GM12878 (cell line): ENCODE measurements around the gene LINGO1. TPM values are rescaled to one million over a fixed set of nuclear protein-coding genes. Genes with fewer than 3 reads are reported as not detected.

ENCODE experiments used
- ATAC-seq: fragments of 200-7000 bp; cut with Tn5 transposase; 3 replicates; pipeline ENCODE4 v1.9.1; 2020; ENCODE audit warnings: mild to moderate bottlenecking, moderate library complexity
- BruUV-seq: library from RNA; stranded (reverse); fragments of 400-500 nt; replicated peaks from 2 replicates; lab custom pipeline; 2021; lab: Mats Ljungman, UMichigan
- CTCF ChIA-PET: fragments of 300-600 bp; sonication (Branson Sonifier 250); formaldehyde crosslinking; extraction: SDS; loops from one replicate; lab custom pipeline; 2021; ENCODE audit warnings: inconsistent platforms; lab: Yijun Ruan, JAX
- POLR2A ChIA-PET: fragments of 350-600 bp; formaldehyde crosslinking; extraction: SDS; loops from one replicate; lab custom pipeline; 2021; ENCODE audit warnings: inconsistent platforms; lab: Charles Lee
- RAD21 ChIA-PET: fragments of 300-600 bp; sonication (Branson Sonifier 250); formaldehyde crosslinking; loops from one replicate; lab custom pipeline; 2023; ENCODE audit warnings: antibody characterized with exemption; ENCODE audit not compliant: unreplicated experiment; lab: Charles Lee
- SMC1A ChIA-PET: fragments of 300-600 bp; sonication (Branson Sonifier 250); formaldehyde crosslinking; loops from one replicate; lab custom pipeline; 2023; ENCODE audit not compliant: unreplicated experiment, uncharacterized antibody; lab: Charles Lee
- DNase-seq: peaks from one replicate; pipeline ENCODE4 v3.0.0-alpha.2; 2011; ENCODE audit warnings: low read depth, low spot score
- FAIRE-seq: peaks from 3 replicates; lab custom pipeline; 2011; peaks lifted over from hg19 to GRCh38; lab: Jason Lieb, UNC
- H2AFZ ChIP-seq: 2 replicates; pipeline ENCODE4 v1.6.0; 2011; ENCODE audit warnings: low read depth, low read length, control low read depth; ENCODE audit not compliant: control insufficient read depth
- H3K27ac ChIP-seq: 2 replicates; pipeline ENCODE4 v1.5.1; 2011; ENCODE audit warnings: control low read depth; ENCODE audit not compliant: control insufficient read depth, insufficient read depth
- H3K27me3 ChIP-seq, 2 experiments: replicated peaks in 1 of 2; 2 replicates each; pipeline versions ENCODE4 v1.6.0 to v1.6.1; 2011; ENCODE audit warnings: low read length in 1 of 2; ENCODE audit not compliant: control insufficient read depth in 2 of 2, insufficient read depth in 2 of 2
- H3K36me3 ChIP-seq, 2 experiments: 2 replicates each; pipeline ENCODE4 v1.5.1; 2011; ENCODE audit warnings: low read length in 1 of 2; ENCODE audit not compliant: control insufficient read depth in 2 of 2, insufficient read depth in 2 of 2
- H3K4me1 ChIP-seq: 2 replicates; pipeline ENCODE4 v1.6.1; 2011; ENCODE audit warnings: mild to moderate bottlenecking, low read length, moderate library complexity, mixed read lengths; ENCODE audit not compliant: control insufficient read depth, insufficient read depth
- H3K4me2 ChIP-seq: 2 replicates; pipeline ENCODE4 v1.6.0; 2011; ENCODE audit warnings: control low read depth; ENCODE audit not compliant: control insufficient read depth, insufficient read depth
- H3K4me3 ChIP-seq: fragments of 200-600 bp; sonication (generic); 2 replicates; pipeline ENCODE4 v1.5.1; 2016
- H3K79me2 ChIP-seq: 2 replicates; pipeline ENCODE4 v1.6.0; 2011; ENCODE audit warnings: low read length; ENCODE audit not compliant: control insufficient read depth, insufficient read depth
- H3K9ac ChIP-seq: 2 replicates; pipeline ENCODE4 v1.8.0; 2011; ENCODE audit warnings: low read length, control low read depth, mixed read lengths; ENCODE audit not compliant: control insufficient read depth, insufficient read depth
- H3K9me3 ChIP-seq: replicated peaks from 3 replicates; pipeline ENCODE4 v1.5.1; 2011; ENCODE audit warnings: mild to moderate bottlenecking, low read length; ENCODE audit not compliant: control insufficient read depth, insufficient read depth
- H4K20me1 ChIP-seq: 2 replicates; pipeline ENCODE4 v1.6.0; 2011; ENCODE audit not compliant: control insufficient read depth, insufficient read depth
- BHLHE40 ChIP-seq, 2 experiments: fragments of 450-650 bp in 1 of 2; IDR thresholded peaks; 2 replicates each; pipeline ENCODE4 v1.6.1; 2011 to 2017; ENCODE audit warnings: low read depth in 2 of 2, borderline replicate concordance in 1 of 2, improper control_type of control experiment in 1 of 2, low read length in 1 of 2, mild to moderate bottlenecking in 1 of 2
- CREM ChIP-seq: IDR thresholded peaks from 2 replicates; pipeline ENCODE4 v1.6.1; 2014; ENCODE audit warnings: antibody characterized with exemption, low read depth
- ESRRA ChIP-seq: IDR thresholded peaks from 2 replicates; pipeline ENCODE4 v1.6.1; 2012; ENCODE audit warnings: mild to moderate bottlenecking, low read length, improper control_type of control experiment
- GATAD2B ChIP-seq: fragments of 450-650 bp; conservative IDR thresholded peaks from 2 replicates; pipeline ENCODE4 v1.6.1; 2017; ENCODE audit warnings: low read depth, mild to moderate bottlenecking, moderate library complexity
- IRF4 ChIP-seq: IDR thresholded peaks from 2 replicates; pipeline ENCODE4 v1.6.1; 2011; ENCODE audit warnings: low read depth, low read length
- JUND ChIP-seq: IDR thresholded peaks from 2 replicates; pipeline ENCODE4 v1.6.1; 2012; ENCODE audit warnings: low read depth, mild to moderate bottlenecking, low read length, improper control_type of control experiment, moderate library complexity
- MYB ChIP-seq: fragments of 150-350 bp; IDR thresholded peaks from 2 replicates; pipeline ENCODE4 v1.6.1; 2014; ENCODE audit warnings: mild to moderate bottlenecking, low read depth, low read length, borderline replicate concordance
- RCOR1 ChIP-seq: conservative IDR thresholded peaks from 2 replicates; pipeline ENCODE4 v1.6.1; 2012; ENCODE audit warnings: low read depth, low read length, improper control_type of control experiment
- RUNX3 ChIP-seq: IDR thresholded peaks from 2 replicates; pipeline ENCODE4 v1.6.1; 2012; ENCODE audit warnings: low read length, inconsistent platforms
- SUPT20H ChIP-seq: IDR thresholded peaks from 2 replicates; pipeline ENCODE4 v1.6.1; 2011; ENCODE audit warnings: low read depth, mild to moderate bottlenecking, low read length, moderate library complexity, borderline replicate concordance; ENCODE audit not compliant: control insufficient read depth
- ZBTB33 ChIP-seq: fragments of 450-650 bp; IDR thresholded peaks from 2 replicates; pipeline ENCODE4 v1.6.1; 2017; ENCODE audit warnings: mild to moderate bottlenecking
- ZNF207 ChIP-seq: fragments of 450-650 bp; IDR thresholded peaks from 2 replicates; pipeline ENCODE4 v1.6.1; 2014; ENCODE audit warnings: antibody characterized with exemption, mild to moderate bottlenecking, borderline replicate concordance
- ZNF384 ChIP-seq: IDR thresholded peaks from 2 replicates; pipeline ENCODE4 v1.6.1; 2012; ENCODE audit warnings: low read depth, mild to moderate bottlenecking, low read length, improper control_type of control experiment, borderline replicate concordance
- WGBS: methylation state at CpG from one replicate; pipeline ENCODE4 v1.1.6; 2016; ENCODE audit warnings: low lambda C conversion rate; ENCODE audit not compliant: insufficient replicate concordance, insufficient coverage; ENCODE audit errors: missing lambda C conversion rate; 5-methylcytosine and 5-hydroxymethylcytosine counted together
- in situ Hi-C: fragments of 300-500 bp; cut with MboI; formaldehyde crosslinking; loops from 9 replicates; pipeline ENCODE4 v1.14.3; 2018; ENCODE audit warnings: mixed read lengths
- intact Hi-C: fragments of 100-400 bp; cut with micrococcal nuclease; formaldehyde crosslinking; loops from one replicate; pipeline ENCODE4 v1.14.2; 2022; ENCODE audit not compliant: unreplicated experiment
- polyA plus RNA-seq, 11 experiments: library from polyadenylated mRNA; depleted of rRNA in 4 of 11; unstranded in 6 of 11; stranded (reverse) in 5 of 11; fragments of >200 nt; fragmentation: Nextera tagmentation in 4 of 11; fragmentation: Illumina TruSeq in 1 of 11; extraction: Ambion mirVana in 4 of 11; extraction: Trizol in 1 of 11; gene quantifications; 1 replicate in 1 of 11; 2 replicates in 10 of 11; pipeline versions ENCODE4 v1.2.1 to v1.2.3, GENCODE V29; 2011 to 2016; ENCODE audit warnings: inconsistent platforms in 2 of 11, missing spikeins in 2 of 11, low read depth in 1 of 11
- total RNA-seq, 4 experiments: library from RNA; depleted of rRNA in 3 of 4; stranded (reverse); fragments of >200 nt in 3 of 4; fragmentation: Illumina TruSeq in 1 of 4; extraction: Trizol in 1 of 4; gene quantifications; 2 replicates each; pipeline versions ENCODE4 v1.2.1 to v1.2.3, GENCODE V29; 2013 to 2021
- TF ChIP-seq, protein P1 (sequence below): IDR thresholded peaks from 2 replicates; pipeline ENCODE4 v1.6.1; 2012; ENCODE audit warnings: low read depth, low read length, improper control_type of control experiment
- TF ChIP-seq, protein P2 (sequence below): fragments of 450-650 bp; conservative IDR thresholded peaks from 2 replicates; pipeline ENCODE4 v1.6.1; 2017; ENCODE audit warnings: mild to moderate bottlenecking, moderate library complexity

LINGO1 gene
- total and polyA plus RNA-seq, 10 of the 15 experiments (the other 5 are each of a cell fraction or from before 2014, with no cell fraction given): 0.04 to 3.9 (median 0.17) TPM; not detected in 6

DNA sequence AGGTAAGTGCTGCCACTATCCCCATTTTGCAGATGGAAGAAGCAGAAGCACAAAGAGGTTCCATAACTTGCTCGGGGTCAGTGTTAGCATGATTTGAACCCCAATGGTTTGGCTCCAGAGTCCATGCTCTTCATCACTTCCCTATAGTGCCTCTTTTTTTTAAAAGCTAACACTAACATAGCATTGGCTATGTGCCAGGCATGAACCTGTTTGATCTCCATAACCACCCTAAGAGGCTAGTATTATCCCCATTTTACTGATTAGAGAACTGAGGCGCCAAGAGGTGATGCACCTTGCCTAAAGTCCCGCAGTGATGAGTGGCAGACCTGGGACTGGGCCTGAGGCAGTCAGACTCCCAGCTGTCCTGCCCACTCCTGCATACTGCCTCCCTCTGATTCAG lies 7.3 kb downstream of the LINGO1 start (continued):
- TF ChIP-seq RCOR1: no peak

DNA sequence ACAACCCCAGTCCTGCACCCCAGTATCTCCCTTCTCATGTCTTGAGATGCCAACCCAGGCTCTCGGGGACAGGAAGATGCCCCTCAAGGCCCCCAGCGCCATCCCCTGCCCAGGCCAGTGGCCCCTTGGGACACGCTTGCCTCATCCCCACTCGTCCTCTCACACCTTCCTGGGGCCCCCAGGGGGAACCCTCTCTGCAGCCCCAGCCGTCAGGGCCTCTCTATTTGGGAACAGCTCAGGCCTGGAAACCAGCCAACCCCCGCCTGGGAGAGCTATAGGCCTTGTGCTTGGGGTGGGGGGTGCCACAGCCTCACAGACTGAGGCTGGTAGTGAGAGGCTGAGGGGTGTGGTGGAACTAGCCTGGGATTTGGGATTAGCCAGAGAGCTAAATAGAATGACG lies 7.8 kb downstream of the LINGO1 start:
- SMC1A ChIA-PET: no interaction called here
- Histone ChIP-seq H3K27me3 (peaks cover 0 to 3% of the 10 kb centered on the region in 2 experiments; a peak in 3 of 4 replicates), H3K4me2 (no peak overlapping the region), H3K4me1 (no peaks in the 10 kb centered on the region), H3K9me3 (no peaks in the 10 kb centered on the region), H3K79me2 (no peaks in the 10 kb centered on the region), H4K20me1 (no peaks in the 10 kb centered on the region), H3K4me3 (no peak overlapping the region), H3K27ac (no peak overlapping the region), H3K36me3 (no peaks in the 10 kb centered on the region), H3K9ac (no peak overlapping the region), H2AFZ (no peak overlapping the region)
- WGBS: 5% methylated on average over 7 of the region's 7 CpGs
- POLR2A ChIA-PET: no interaction called here
- no peak for FAIRE-seq
- RAD21 ChIA-PET: no interaction called here
- no peak for ATAC-seq
- intact Hi-C loops (no loop called here), in situ Hi-C loops (loop anchor here (25.0 kb wide), 1 partner anchor 187 kb away; no protein-coding TSS in a partner anchor)
- no TSS peak for BruUV-seq
- no peak for DNase-seq
- TF ChIP-seq IRF4 (no peak), CREM (no peak), RUNX3 (no peak), BHLHE40 (IDR thresholded peaks at IDR 0.05; ENCODE audit: borderline replicate concordance in 1 of 2, low read depth in 2 of 2, low read length in 1 of 2) (no peak), SUPT20H (no peak), ZNF384 (no peak), ZBTB33 (no peak), ZNF207 (no peak), JUND (no peak), GATAD2B (no peak), ESRRA (no peak), MYB (no peak)
- TF ChIP-seq, protein P1, sequence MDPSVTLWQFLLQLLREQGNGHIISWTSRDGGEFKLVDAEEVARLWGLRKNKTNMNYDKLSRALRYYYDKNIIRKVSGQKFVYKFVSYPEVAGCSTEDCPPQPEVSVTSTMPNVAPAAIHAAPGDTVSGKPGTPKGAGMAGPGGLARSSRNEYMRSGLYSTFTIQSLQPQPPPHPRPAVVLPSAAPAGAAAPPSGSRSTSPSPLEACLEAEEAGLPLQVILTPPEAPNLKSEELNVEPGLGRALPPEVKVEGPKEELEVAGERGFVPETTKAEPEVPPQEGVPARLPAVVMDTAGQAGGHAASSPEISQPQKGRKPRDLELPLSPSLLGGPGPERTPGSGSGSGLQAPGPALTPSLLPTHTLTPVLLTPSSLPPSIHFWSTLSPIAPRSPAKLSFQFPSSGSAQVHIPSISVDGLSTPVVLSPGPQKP: no peak
- TF ChIP-seq, protein P2, sequence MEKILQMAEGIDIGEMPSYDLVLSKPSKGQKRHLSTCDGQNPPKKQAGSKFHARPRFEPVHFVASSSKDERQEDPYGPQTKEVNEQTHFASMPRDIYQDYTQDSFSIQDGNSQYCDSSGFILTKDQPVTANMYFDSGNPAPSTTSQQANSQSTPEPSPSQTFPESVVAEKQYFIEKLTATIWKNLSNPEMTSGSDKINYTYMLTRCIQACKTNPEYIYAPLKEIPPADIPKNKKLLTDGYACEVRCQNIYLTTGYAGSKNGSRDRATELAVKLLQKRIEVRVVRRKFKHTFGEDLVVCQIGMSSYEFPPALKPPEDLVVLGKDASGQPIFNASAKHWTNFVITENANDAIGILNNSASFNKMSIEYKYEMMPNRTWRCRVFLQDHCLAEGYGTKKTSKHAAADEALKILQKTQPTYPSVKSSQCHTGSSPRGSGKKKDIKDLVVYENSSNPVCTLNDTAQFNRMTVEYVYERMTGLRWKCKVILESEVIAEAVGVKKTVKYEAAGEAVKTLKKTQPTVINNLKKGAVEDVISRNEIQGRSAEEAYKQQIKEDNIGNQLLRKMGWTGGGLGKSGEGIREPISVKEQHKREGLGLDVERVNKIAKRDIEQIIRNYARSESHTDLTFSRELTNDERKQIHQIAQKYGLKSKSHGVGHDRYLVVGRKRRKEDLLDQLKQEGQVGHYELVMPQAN: no peak
- CTCF ChIA-PET: interaction anchor here (0.6 kb wide), 1 partner anchor 389 kb away, joined by 3 read pairs; no protein-coding TSS in a partner anchor
